Loucy (cell line): ENCODE data around the gene RGPD8.
"Not testable (repeated sequence)": the region's sequence is repeated elsewhere in the genome, so short reads cannot be mapped to it uniquely, and the experiment has no call there.

Source experiments
- EZH2phosphoT487 ChIP-seq: fragments of 200-600 bp; IDR thresholded peaks from 2 replicates; pipeline ENCODE4 v1.6.1; 2018; ENCODE audit warnings: antibody characterized with exemption, mild to moderate bottlenecking, moderate library complexity, borderline replicate concordance
- TF ChIP-seq, protein P1 (sequence below): fragments of 200-600 bp; sonication (generic); conservative IDR thresholded peaks from 2 replicates; pipeline ENCODE4 v1.5.1; 2014; ENCODE audit warnings: mild to moderate bottlenecking, antibody characterized with exemption, low read length

GRCh38 chr2:112352809-112353603 lies 80.4 kb downstream of the RGPD8 start:
- TF ChIP-seq, protein P1, sequence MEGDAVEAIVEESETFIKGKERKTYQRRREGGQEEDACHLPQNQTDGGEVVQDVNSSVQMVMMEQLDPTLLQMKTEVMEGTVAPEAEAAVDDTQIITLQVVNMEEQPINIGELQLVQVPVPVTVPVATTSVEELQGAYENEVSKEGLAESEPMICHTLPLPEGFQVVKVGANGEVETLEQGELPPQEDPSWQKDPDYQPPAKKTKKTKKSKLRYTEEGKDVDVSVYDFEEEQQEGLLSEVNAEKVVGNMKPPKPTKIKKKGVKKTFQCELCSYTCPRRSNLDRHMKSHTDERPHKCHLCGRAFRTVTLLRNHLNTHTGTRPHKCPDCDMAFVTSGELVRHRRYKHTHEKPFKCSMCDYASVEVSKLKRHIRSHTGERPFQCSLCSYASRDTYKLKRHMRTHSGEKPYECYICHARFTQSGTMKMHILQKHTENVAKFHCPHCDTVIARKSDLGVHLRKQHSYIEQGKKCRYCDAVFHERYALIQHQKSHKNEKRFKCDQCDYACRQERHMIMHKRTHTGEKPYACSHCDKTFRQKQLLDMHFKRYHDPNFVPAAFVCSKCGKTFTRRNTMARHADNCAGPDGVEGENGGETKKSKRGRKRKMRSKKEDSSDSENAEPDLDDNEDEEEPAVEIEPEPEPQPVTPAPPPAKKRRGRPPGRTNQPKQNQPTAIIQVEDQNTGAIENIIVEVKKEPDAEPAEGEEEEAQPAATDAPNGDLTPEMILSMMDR: not testable (repeated sequence)
- not testable (repeated sequence) for TF ChIP-seq EZH2phosphoT487
